Activated naive CD4-positive, alpha-beta T cell treated with anti-CD3 and anti-CD28 coated beads, Interleukin-2, amount 10 ng/mL, durations not matched to agents 5 hours and 36 hours (primary cell): ENCODE measurements around the gene SPINT3. TPM values are rescaled to one million over a fixed set of nuclear protein-coding genes. Genes with fewer than 3 reads are reported as not detected.

ENCODE experiments used
- total RNA-seq, 2 experiments: library from RNA; stranded (reverse); gene quantifications; one replicate each; pipeline ENCODE4 v1.2.3, GENCODE V29; 2021

SPINT3 gene, protein sequence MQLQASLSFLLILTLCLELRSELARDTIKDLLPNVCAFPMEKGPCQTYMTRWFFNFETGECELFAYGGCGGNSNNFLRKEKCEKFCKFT
- total RNA-seq: not detected

DNA sequence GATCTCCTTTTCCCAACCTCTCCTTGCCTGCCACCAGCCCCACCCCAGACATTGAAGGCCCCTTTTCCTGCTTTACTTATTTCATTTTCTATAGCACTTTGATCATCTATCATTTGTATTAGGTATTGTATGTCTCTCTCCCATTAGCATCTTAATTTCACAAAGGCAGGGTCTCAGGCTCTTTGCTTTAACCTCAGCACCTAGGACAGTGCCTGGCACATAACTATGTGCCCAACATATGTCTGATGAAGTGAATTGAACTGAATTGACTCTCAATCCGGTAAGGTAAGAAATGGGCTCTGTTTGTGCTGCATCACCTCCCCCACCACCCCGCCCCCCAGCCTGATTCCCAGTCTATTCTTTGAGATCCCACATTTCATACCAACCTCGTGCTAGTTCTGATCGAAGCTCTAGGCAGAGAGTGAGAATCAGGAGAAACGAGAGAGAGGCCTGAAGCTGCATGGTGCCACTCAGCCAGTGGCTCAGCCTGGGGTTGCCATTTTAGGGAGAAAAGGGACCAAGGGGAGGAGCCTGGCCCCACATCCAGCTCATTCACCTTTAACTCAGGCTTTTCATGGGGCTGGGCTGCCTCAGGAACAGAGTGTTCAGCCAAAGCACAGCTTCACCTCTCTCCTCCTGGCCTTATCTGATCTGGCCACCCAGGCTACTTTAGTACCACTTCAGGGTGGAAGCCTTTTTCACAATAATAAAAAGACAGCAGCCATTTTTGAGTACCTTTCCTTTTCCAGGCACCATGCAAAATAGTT, at the start of gene SPINT3:
TSS of gene SPINT3 (minus strand) at position 476 of the 767 bp plus-strand sequence. CDS start at position 462, 14 bp downstream.

DNA sequence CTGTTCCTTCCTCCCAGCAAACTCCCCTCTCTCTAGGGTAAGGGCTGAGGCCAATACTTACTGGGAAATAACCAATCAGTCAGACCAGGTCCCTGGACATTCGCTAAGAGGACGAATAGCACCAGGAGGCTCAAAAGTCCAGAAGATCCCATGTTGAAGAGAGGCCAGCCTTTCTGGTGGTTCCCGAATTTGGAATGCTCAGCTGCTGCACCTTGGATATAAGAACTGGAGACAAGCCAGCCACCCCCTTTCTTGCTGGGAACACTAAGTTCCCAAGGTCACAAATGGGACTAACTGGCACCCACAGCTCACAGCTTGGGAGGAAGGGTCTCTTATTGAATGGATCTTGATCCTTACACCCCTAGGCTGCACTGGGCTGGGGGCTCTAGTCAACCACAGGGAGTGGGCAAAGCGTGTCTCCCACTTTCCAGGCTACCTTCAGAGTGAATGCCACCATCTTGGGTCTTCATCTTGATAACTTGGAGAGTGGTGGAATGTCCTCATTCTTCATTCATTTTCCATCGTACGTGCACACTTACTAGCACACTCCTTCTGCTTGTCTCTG, 31.9 kb upstream of the SPINT3 start, which contains the start of gene EPPIN:
TSS of gene EPPIN (minus strand) at position 196 of the 565 bp plus-strand sequence. CDS start at position 152, 44 bp downstream.

DNA sequence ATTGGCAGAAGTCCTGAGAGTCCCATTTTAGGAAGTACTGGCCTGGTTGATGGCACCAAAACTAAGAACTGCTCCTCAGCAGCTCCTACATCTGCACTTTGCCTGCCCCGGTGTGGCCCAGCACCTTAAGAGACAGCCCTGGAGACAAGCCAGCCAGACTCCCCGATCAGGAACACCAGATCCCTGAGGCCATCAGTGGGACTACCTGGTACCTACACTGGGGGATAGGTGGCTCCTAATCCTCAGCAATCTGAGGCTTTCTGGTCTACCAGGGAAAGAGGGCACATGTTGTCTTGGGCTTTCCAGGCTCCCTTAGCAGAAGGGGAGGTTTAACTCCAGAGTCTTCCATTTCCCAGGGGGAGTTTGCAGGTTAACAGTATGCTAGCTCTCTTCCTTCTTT, 24.0 kb upstream of the SPINT3 start, which contains the start of gene WFDC6:
TSS of gene WFDC6 (minus strand) at position 101 of the 400 bp plus-strand sequence. CDS start at position 26, 75 bp downstream.

DNA sequence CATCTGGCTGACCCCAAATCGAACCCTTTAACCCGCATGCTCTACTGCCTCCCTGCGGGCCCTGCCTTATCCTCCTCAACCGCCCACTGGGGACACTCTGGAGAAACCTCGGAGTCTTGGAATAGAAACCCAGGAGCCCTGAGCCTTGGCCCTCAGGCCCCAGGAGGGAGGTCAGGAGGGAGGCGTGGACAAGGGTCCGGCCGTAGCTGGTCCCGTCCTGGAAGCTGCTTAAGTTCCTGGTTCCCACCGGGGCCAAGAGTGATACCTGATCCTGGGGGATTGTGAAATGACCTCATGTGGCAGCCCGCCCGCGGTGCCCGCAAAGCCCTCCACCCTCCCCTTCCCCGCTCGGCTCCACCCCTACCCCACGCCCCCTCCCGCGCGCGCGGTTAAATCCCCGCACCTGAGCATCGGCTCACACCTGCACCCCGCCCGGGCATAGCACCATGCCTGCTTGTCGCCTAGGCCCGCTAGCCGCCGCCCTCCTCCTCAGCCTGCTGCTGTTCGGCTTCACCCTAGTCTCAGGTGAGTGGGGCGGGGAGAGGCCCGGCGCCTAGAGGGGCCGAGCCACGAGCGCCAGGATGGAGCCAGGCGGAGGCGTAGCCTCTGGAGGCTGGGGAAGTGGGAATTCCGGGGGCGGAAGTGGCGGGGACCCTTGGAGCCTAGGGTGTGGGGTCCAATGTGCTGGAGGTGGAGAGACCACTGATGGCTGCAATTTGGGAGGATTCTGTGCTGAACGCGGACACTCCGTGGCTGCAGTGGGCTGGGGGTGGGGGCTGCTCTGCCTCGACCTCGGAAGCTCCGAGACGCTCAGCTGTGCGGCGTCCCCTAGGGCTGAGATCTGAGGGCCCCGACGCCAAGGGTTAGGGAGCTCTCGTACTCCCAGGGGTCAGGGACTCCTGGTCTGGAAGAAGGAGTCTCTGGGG, 45.8 kb downstream of the SPINT3 start, which contains the start of gene WFDC2:
TSS of gene WFDC2 (plus strand) at position 418 of the 926 bp plus-strand sequence. CDS start at position 447, 29 bp downstream.

Other genes starting within 250 kb of the SPINT3 start
- not detected for gene RBPJL, start 208.8 kb downstream of the SPINT3 start, total RNA-seq
- not detected for gene MATN4, start 207.3 kb downstream of the SPINT3 start, total RNA-seq
- 1 to 10 TPM; 5.6 to 6.0 TPM for gene SDC4, start 167.2 kb downstream of the SPINT3 start, total RNA-seq
- 10 to 100 TPM; 24.8 to 25.4 TPM for gene SYS1, start 152.5 kb downstream of the SPINT3 start, total RNA-seq
- gene TP53TG5, start 137.3 kb downstream of the SPINT3 start, total RNA-seq: under 1 TPM in 1 of 2 experiments, not detected in 1; 0.08 TPM
- gene DBNDD2, start 107.3 kb downstream of the SPINT3 start, total RNA-seq: 10 to 100 TPM; 14.6 to 15.3 TPM
- gene PIGT, start 99.5 kb downstream of the SPINT3 start, total RNA-seq: 10 to 100 TPM; 46.3 to 50.7 TPM
- not detected for gene WFDC2, start 45.9 kb downstream of the SPINT3 start, total RNA-seq
- gene WFDC6, start 23.9 kb upstream of the SPINT3 start, total RNA-seq: not detected
- not detected for gene EPPIN, start 31.8 kb upstream of the SPINT3 start, total RNA-seq
- gene WFDC8, start 63.7 kb upstream of the SPINT3 start, total RNA-seq: not detected
- gene WFDC10A, start 114.1 kb upstream of the SPINT3 start, total RNA-seq: not detected
- not detected for gene WFDC9, start 115.7 kb upstream of the SPINT3 start, total RNA-seq
- gene WFDC11, start 154.6 kb upstream of the SPINT3 start, total RNA-seq: not detected
- not detected for gene WFDC13, start 186.4 kb upstream of the SPINT3 start, total RNA-seq
- not detected for gene WFDC10B, start 189.4 kb upstream of the SPINT3 start, total RNA-seq
- gene SPINT4, start 206.7 kb upstream of the SPINT3 start, total RNA-seq: not detected